Thyroid gland (tissue), 4 donors: Measurements from ENCODE around the gene CLMN.

Source experiments
- POLR2A ChIP-seq, 2 donors: fragments of 450-650 bp; IDR thresholded peaks; one replicate each; pipeline ENCODE4 v1.6.1; 2017; ENCODE audit warnings: antibody characterized with exemption in 2 of 2, mild to moderate bottlenecking in 2 of 2, moderate library complexity in 1 of 2
- TF ChIP-seq, protein P1 (sequence below), 6 experiments: fragments of 200-600 bp in 3 of 6; fragments of 450-650 bp in 3 of 6; sonication (generic) in 3 of 6; IDR thresholded peaks; one replicate each; pipeline ENCODE4 v1.5.1; 2016 to 2019; ENCODE audit warnings: antibody characterized with exemption in 6 of 6, mild to moderate bottlenecking in 2 of 6, inconsistent platforms in 1 of 6, moderate library complexity in 1 of 6

GRCh38 chr14:95218006-95218405, 101.7 kb downstream of the CLMN start:
- TF ChIP-seq, protein P1, sequence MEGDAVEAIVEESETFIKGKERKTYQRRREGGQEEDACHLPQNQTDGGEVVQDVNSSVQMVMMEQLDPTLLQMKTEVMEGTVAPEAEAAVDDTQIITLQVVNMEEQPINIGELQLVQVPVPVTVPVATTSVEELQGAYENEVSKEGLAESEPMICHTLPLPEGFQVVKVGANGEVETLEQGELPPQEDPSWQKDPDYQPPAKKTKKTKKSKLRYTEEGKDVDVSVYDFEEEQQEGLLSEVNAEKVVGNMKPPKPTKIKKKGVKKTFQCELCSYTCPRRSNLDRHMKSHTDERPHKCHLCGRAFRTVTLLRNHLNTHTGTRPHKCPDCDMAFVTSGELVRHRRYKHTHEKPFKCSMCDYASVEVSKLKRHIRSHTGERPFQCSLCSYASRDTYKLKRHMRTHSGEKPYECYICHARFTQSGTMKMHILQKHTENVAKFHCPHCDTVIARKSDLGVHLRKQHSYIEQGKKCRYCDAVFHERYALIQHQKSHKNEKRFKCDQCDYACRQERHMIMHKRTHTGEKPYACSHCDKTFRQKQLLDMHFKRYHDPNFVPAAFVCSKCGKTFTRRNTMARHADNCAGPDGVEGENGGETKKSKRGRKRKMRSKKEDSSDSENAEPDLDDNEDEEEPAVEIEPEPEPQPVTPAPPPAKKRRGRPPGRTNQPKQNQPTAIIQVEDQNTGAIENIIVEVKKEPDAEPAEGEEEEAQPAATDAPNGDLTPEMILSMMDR (IDR thresholded peaks at IDR 0.05), result no peak
- TF ChIP-seq POLR2A (IDR thresholded peaks at IDR 0.05), result no peak
